ENCODE results near the gene GPR18. TPM values are rescaled to one million over a fixed set of nuclear protein-coding genes. Genes with fewer than 3 reads are reported as not detected.
"Not testable (repeated sequence)": the region's sequence is repeated elsewhere in the genome, so short reads cannot be mapped to it uniquely, and the experiment has no call there.

Gene GPR18
- total and polyA plus RNA-seq, 7 donors: 0.01 to 0.27 TPM; not detected in 5

DNA sequence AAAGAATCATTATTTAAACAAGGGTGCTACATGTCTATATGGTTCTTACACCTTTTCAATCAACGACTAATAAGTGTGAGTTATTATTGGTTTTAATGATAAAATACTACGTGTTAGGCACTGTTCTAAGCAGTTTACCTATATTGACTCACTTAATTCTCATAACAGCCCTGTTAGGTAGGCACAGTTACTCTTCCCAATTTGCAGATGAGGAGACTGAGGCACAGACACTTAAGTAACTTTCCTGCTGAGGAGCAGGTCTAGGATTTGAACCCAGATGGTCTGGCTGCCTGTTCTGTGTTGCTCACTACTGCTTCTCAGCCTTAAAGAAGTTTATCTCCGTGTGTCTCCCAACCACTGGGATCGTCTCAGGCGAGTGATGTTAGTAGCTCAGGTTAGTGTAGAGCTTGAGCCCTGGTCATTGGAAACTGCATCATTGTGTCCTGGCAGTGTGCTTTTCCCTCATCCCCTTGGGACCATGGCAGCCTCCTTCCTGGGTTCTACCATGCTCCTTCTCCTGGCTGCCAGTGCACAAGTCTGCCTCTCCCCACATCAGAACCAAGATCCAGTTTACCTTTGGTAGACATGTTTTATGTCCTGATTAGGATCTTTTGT, 46.7 kb downstream of the GPR18 start:
- no peaks in the 10 kb centered on the region for H3K9me3 ChIP-seq
- H3K27me3 ChIP-seq (ENCODE audit: insufficient read depth in 3 of 3, low read length in 2 of 3): no peaks in the 10 kb centered on the region
- H3K4me3 ChIP-seq: no peak overlapping the region
- intact Hi-C loops (cut with DNase I): no loop called here
- no peak for ATAC-seq
- WGBS, 3 donors: 92 to 99% (median 94%) methylated on average over 5 of the region's 5 CpGs
- peaks cover 17% of the 10 kb centered on the region for H3K4me1 ChIP-seq
- TF ChIP-seq, protein P1, sequence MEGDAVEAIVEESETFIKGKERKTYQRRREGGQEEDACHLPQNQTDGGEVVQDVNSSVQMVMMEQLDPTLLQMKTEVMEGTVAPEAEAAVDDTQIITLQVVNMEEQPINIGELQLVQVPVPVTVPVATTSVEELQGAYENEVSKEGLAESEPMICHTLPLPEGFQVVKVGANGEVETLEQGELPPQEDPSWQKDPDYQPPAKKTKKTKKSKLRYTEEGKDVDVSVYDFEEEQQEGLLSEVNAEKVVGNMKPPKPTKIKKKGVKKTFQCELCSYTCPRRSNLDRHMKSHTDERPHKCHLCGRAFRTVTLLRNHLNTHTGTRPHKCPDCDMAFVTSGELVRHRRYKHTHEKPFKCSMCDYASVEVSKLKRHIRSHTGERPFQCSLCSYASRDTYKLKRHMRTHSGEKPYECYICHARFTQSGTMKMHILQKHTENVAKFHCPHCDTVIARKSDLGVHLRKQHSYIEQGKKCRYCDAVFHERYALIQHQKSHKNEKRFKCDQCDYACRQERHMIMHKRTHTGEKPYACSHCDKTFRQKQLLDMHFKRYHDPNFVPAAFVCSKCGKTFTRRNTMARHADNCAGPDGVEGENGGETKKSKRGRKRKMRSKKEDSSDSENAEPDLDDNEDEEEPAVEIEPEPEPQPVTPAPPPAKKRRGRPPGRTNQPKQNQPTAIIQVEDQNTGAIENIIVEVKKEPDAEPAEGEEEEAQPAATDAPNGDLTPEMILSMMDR (IDR thresholded peaks at IDR 0.05): no peak
- DNase-seq: no peak
- H3K36me3 ChIP-seq (ENCODE audit: insufficient read depth in 1 of 2, low read depth in 1 of 2): no peaks in the 10 kb centered on the region
- no peak overlapping the region for H3K27ac ChIP-seq

DNA sequence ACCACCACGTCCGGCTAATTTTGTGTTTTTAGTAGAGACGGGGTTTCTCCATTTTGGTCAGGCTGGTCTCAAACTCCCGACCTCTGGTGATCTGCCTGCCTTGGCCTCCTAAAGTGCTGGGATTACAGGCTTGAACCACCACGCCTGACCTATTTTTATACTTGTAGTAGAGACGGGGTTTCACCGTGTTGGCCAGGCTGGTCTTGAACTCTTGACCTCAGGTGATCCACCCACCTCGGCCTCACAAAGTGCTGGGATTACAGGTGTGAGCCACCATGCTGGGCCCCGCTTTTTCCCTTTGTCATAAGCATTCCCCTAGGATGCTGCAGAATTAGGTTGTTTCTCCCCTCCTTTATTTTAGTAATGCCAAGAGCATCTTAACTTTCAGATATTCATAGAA, 47.6 kb downstream of the GPR18 start:
- 72 to 80% (median 79%) methylated on average over 9 of the region's 9 CpGs for WGBS, 3 donors
- ATAC-seq; intact Hi-C loops (cut with DNase I): not testable (repeated sequence)

DNA sequence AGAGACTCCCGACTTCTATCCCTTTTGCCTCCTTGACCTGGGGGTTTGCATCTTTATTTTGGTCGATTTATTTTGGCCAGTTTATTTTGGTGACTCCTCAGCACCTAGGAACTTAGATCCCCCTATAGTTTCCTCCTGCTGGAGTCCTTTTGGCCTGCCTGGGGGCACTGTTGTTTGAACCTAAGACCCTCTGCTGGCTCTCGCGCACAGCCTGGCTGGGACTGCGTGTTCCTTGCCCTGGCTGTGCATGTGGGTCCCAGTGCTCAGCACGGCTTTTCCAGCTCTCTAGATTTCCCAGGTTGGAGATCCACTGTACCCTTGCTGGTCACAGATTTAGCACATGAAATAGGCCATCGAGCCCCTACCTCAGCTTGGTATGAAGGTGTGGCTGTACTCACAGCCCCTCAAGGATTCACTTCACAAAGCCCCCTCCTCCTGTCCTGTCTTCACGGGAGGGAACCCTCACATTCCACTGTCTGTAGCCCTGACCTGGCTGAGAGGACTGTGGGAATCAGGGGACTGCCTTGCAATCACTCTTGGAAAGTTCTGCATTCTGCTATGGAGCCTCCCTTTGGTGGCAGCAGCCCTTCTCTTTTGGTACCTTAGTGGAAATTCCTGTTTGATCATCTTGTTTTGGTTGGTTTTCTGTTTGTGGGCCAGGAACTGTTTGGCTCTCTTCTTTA, 49.2 kb downstream of the GPR18 start:
- H3K4me3 ChIP-seq: no peak overlapping the region
- peak in 1 of 4 donors; percentile 28 for ATAC-seq
- no peak for DNase-seq
- intact Hi-C loops (cut with DNase I): loop anchor here in 1 of 2 donors (5.0 kb wide), 1 partner anchor 38 kb away; no protein-coding TSS in a partner anchor
- no peak overlapping the region for H3K27ac ChIP-seq
- H3K36me3 ChIP-seq (ENCODE audit: insufficient read depth in 1 of 2, low read depth in 1 of 2): peaks cover 0 to 9% of the 10 kb centered on the region in 2 donors
- no peaks in the 10 kb centered on the region for H3K27me3 ChIP-seq (ENCODE audit: insufficient read depth in 3 of 3, low read length in 2 of 3)
- 68 to 83% (median 74%) methylated on average over 8 of the region's 8 CpGs for WGBS, 3 donors
- TF ChIP-seq, protein P1 (IDR thresholded peaks at IDR 0.05): no peak
- no peaks in the 10 kb centered on the region for H3K9me3 ChIP-seq
- H3K4me1 ChIP-seq: peaks cover 8% of the 10 kb centered on the region

More for the DNA sequence above, 47.6 kb downstream of the GPR18 start:
- not testable (repeated sequence) for H3K36me3 ChIP-seq (ENCODE audit: insufficient read depth in 1 of 2, low read depth in 1 of 2); H3K27me3 ChIP-seq (ENCODE audit: insufficient read depth in 3 of 3, low read length in 2 of 3); H3K27ac ChIP-seq; H3K4me3 ChIP-seq; H3K9me3 ChIP-seq; DNase-seq
- H3K4me1 ChIP-seq: peaks cover 13% of the 10 kb centered on the region

DNA sequence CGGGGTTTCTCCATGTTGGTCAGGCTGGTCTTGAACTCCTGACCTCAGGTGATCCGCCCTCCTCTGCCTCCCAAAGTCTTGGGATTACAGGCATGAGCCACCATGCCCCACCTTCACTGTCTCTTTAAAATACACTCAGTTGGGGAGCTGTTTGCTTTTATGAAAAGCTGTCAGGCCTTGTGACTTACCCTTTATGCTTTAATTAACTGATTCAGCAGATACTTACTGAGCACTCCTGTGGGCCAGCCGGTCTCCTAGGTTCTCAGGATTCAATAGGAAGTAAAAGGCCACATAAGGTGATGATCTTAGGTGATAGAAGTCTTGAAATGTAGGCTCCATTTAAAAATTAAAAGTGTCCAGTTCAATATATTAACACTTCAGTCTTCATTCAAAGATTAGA, 50.0 kb downstream of the GPR18 start:
- TF ChIP-seq, protein P1 (IDR thresholded peaks at IDR 0.05): no peak
- Histone ChIP-seq H3K4me1 (peaks cover 16% of the 10 kb centered on the region), H3K36me3 (ENCODE audit: insufficient read depth in 1 of 2, low read depth in 1 of 2) (peaks cover 0 to 9% of the 10 kb centered on the region in 2 donors), H3K27me3 (ENCODE audit: insufficient read depth in 3 of 3, low read length in 2 of 3) (no peaks in the 10 kb centered on the region), H3K9me3 (no peaks in the 10 kb centered on the region), H3K27ac (no peak overlapping the region), H3K4me3 (no peak overlapping the region)
- ATAC-seq (no peak), DNase-seq (no peak)
- 79 to 97% (median 84%) methylated on average over 3 of the region's 3 CpGs for WGBS, 3 donors
- intact Hi-C loops (cut with DNase I): loop anchor here in 1 of 2 donors (5.0 kb wide), 1 partner anchor 39 kb away; no protein-coding TSS in a partner anchor

DNA sequence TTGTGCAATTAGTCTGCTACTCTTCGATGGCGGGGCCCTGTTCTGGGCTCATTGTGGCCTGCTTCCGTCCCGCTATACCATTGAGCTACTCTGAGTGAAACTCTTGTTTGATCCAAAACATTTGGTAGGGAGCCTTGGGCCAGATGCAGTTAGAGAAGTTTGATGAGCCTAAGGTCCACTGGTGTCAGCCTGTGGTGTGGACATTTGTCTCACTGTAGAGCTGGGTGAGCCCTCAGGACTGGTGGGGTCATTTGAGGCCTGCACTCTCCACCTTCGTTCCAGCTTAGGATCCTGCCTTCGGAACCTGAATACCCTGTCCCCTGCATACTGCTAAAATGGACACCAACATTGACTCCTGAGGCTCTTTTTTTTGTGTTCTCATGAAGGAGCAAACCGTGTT, 50.7 kb downstream of the GPR18 start:
- DNase-seq: no peak
- Histone ChIP-seq H3K27ac (no peak overlapping the region), H3K4me3 (no peak overlapping the region), H3K9me3 (no peaks in the 10 kb centered on the region), H3K36me3 (ENCODE audit: insufficient read depth in 1 of 2, low read depth in 1 of 2) (peaks cover 0 to 9% of the 10 kb centered on the region in 2 donors), H3K27me3 (ENCODE audit: insufficient read depth in 3 of 3, low read length in 2 of 3) (no peaks in the 10 kb centered on the region), H3K4me1 (peaks cover 20% of the 10 kb centered on the region)
- 82 to 90% (median 84%) methylated on average over 7 of the region's 7 CpGs for WGBS, 3 donors
- intact Hi-C loops (cut with DNase I): loop anchor here in 1 of 2 donors (5.0 kb wide), 1 partner anchor 40 kb away; no protein-coding TSS in a partner anchor
- TF ChIP-seq, protein P1 (IDR thresholded peaks at IDR 0.05): no peak
- no peak for ATAC-seq
